ENCODE measurements around the gene CNKSR2.

CNKSR2 gene

GRCh38 chrX:21616386-21616785, 242.2 kb downstream of the CNKSR2 start:
- DNase-seq = no peak

GRCh38 chrX:21620234-21620633, 246.0 kb downstream of the CNKSR2 start:
- no peak for DNase-seq

GRCh38 chrX:21623778-21624501, 249.7 kb downstream of the CNKSR2 start:
- no peak for DNase-seq

GRCh38 chrX:21632027-21632426, 257.8 kb downstream of the CNKSR2 start:
- DNase-seq = no peak

GRCh38 chrX:21638311-21638710, 264.1 kb downstream of the CNKSR2 start:
- no peak for DNase-seq

GRCh38 chrX:21639775-21640174, 265.6 kb downstream of the CNKSR2 start:
- no peak for DNase-seq

- DNase-seq = no peak
These were observed 271.2 kb downstream of the CNKSR2 start for GRCh38 chrX:21645431-21645830.

GRCh38 chrX:21645886-21646285, 271.7 kb downstream of the CNKSR2 start:
- DNase-seq = no peak

GRCh38 chrX:21655901-21656586, 281.8 kb downstream of the CNKSR2 start:
- no peak for DNase-seq

- DNase-seq = no peak
These were observed 282.5 kb downstream of the CNKSR2 start for GRCh38 chrX:21656587-21657317.

GRCh38 chrX:21657318-21658151, 283.3 kb downstream of the CNKSR2 start:
- DNase-seq = no peak

- DNase-seq = no peak
These were observed 284.0 kb downstream of the CNKSR2 start, which contains the start of gene KLHL34 for GRCh38 chrX:21658152-21658737. Gene KLHL34, minus strand, starts transcription at chrX:21658330. Its CDS starts 542 bp downstream, at chrX:21657788.

- DNase-seq = no peak
These were observed 284.5 kb downstream of the CNKSR2 start for GRCh38 chrX:21658746-21659145.

- no peak for DNase-seq
These were observed 285.1 kb downstream of the CNKSR2 start for GRCh38 chrX:21659320-21659719.

- DNase-seq = no peak
These were observed 285.9 kb downstream of the CNKSR2 start for GRCh38 chrX:21660156-21660555.

- no peak for DNase-seq
These were observed 287.1 kb downstream of the CNKSR2 start for GRCh38 chrX:21661316-21661715.

- DNase-seq = no peak
These were observed 288.5 kb downstream of the CNKSR2 start for GRCh38 chrX:21662761-21663160.

GRCh38 chrX:21666252-21666651, 292.0 kb downstream of the CNKSR2 start:
- DNase-seq = no peak

GRCh38 chrX:21666679-21667078, 292.5 kb downstream of the CNKSR2 start:
- DNase-seq = no peak

- DNase-seq = no peak
These were observed 300.4 kb downstream of the CNKSR2 start for GRCh38 chrX:21674430-21675186.

GRCh38 chrX:21675931-21676330, 301.7 kb downstream of the CNKSR2 start:
- no peak for DNase-seq
